Astrocyte (in vitro differentiated cells and primary cell): ENCODE results near the gene PRR5. TPM values are rescaled to one million over a fixed set of nuclear protein-coding genes. Genes with fewer than 3 reads are reported as not detected.

ENCODE experiments used
- DNase-seq: peaks from one replicate; pipeline ENCODE4 v3.0.0-alpha.2; 2010; ENCODE audit warnings: low read depth
- FAIRE-seq: peaks from 2 replicates; lab custom pipeline; 2011; peaks lifted over from hg19 to GRCh38; lab: Jason Lieb, UNC
- H2AFZ ChIP-seq: 2 replicates; pipeline ENCODE4 v1.6.0; 2012; ENCODE audit warnings: low read depth, low read length, inconsistent platforms
- H3K27ac ChIP-seq: 2 replicates; pipeline ENCODE4 v1.5.1; 2011; ENCODE audit warnings: low read depth, low read length, inconsistent platforms
- H3K27me3 ChIP-seq: 2 replicates; pipeline ENCODE4 v1.6.0; 2011; ENCODE audit warnings: low read length, inconsistent platforms; ENCODE audit not compliant: insufficient read depth
- H3K36me3 ChIP-seq: 2 replicates; pipeline ENCODE4 v1.5.1; 2011; ENCODE audit warnings: low read length, inconsistent platforms; ENCODE audit not compliant: insufficient read depth
- H3K4me1 ChIP-seq: 2 replicates; pipeline ENCODE4 v1.5.1; 2011; ENCODE audit warnings: low read length, inconsistent platforms; ENCODE audit not compliant: insufficient read depth
- H3K4me2 ChIP-seq: 2 replicates; pipeline ENCODE4 v1.6.0; 2012; ENCODE audit warnings: low read length, inconsistent platforms
- H3K4me3 ChIP-seq: 2 replicates; pipeline ENCODE4 v1.5.1; 2011; ENCODE audit warnings: low read depth, mild to moderate bottlenecking, low read length, inconsistent platforms; ENCODE audit not compliant: insufficient read depth
- H3K79me2 ChIP-seq: 2 replicates; pipeline ENCODE4 v1.6.0; 2012; ENCODE audit warnings: mild to moderate bottlenecking, low read length, inconsistent platforms; ENCODE audit not compliant: insufficient read depth
- H3K9ac ChIP-seq: 2 replicates; pipeline ENCODE4 v1.6.0; 2012; ENCODE audit warnings: mild to moderate bottlenecking, low read length, inconsistent platforms
- H3K9me3 ChIP-seq: 2 replicates; pipeline ENCODE4 v1.5.1; 2012; ENCODE audit warnings: low read depth, mild to moderate bottlenecking, low read length, inconsistent platforms; ENCODE audit not compliant: insufficient read depth
- H4K20me1 ChIP-seq: 2 replicates; pipeline ENCODE4 v1.6.0; 2012; ENCODE audit warnings: low read length, inconsistent platforms; ENCODE audit not compliant: insufficient read depth
- H3K27ac Mint-ChIP-seq: one replicate; pipeline ENCODE4 v1.8.0; 2021; ENCODE audit warnings: mild to moderate bottlenecking, mixed read lengths; ENCODE audit not compliant: unreplicated experiment
- H3K27me3 Mint-ChIP-seq: one replicate; pipeline ENCODE4 v1.8.0; 2021; ENCODE audit warnings: low read depth, mixed read lengths; ENCODE audit not compliant: unreplicated experiment
- H3K36me3 Mint-ChIP-seq: one replicate; pipeline ENCODE4 v1.8.0; 2021; ENCODE audit warnings: low read depth, mixed read lengths; ENCODE audit not compliant: unreplicated experiment
- H3K4me1 Mint-ChIP-seq: one replicate; pipeline ENCODE4 v1.8.0; 2021; ENCODE audit warnings: low read depth, mixed read lengths; ENCODE audit not compliant: unreplicated experiment
- H3K4me3 Mint-ChIP-seq: one replicate; pipeline ENCODE4 v1.8.0; 2021; ENCODE audit warnings: mild to moderate bottlenecking, moderate library complexity, mixed read lengths; ENCODE audit not compliant: unreplicated experiment
- H3K9me3 Mint-ChIP-seq: one replicate; pipeline ENCODE4 v1.8.0; 2021; ENCODE audit warnings: mild to moderate bottlenecking, mixed read lengths; ENCODE audit not compliant: unreplicated experiment
- EZH2 ChIP-seq: IDR thresholded peaks from 2 replicates; pipeline ENCODE4 v1.6.1; 2012; ENCODE audit warnings: mild to moderate bottlenecking, low read length, inconsistent platforms; ENCODE audit not compliant: insufficient read depth
- total RNA-seq: library from RNA; stranded (reverse); gene quantifications from 2 replicates; pipeline ENCODE4 v1.2.1, GENCODE V29; 2021
- TF ChIP-seq, protein P1 (sequence below): IDR thresholded peaks from 2 replicates; pipeline ENCODE4 v1.5.1; 2011; ENCODE audit warnings: low read depth, mild to moderate bottlenecking, inconsistent platforms, low read length, moderate library complexity; ENCODE audit not compliant: insufficient read depth

The PRR5 gene
- total RNA-seq, 1 donor from 2014 or later: 23.6 TPM

DNA sequence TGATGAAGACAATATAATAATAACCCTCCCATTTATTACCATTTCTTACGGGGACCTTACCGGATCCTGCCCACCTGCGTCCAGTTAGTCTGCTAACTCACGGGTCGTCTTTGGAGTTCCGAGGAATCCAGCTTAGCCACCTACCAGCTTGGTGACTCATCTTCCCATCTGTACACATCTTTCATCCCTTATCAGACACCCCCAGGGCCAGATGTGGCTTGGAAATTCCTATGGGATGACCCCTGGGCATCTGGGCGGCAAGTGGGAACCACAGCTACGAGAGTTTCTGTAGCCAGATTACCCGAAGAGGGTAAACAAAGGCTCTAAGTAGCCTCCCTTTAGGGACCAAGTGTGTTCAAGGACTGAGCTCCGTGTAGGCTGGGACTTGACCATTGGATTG is 12.8 kb upstream of the PRR5 start:
- no peaks in the 10 kb centered on the region for H4K20me1 ChIP-seq
- H3K4me1 ChIP-seq: peaks cover 21% of the 10 kb centered on the region
- H3K9ac ChIP-seq: no peak overlapping the region
- H3K27ac Mint-ChIP-seq: no peak overlapping the region
- no peaks in the 10 kb centered on the region for H3K36me3 ChIP-seq
- TF ChIP-seq, protein P1, sequence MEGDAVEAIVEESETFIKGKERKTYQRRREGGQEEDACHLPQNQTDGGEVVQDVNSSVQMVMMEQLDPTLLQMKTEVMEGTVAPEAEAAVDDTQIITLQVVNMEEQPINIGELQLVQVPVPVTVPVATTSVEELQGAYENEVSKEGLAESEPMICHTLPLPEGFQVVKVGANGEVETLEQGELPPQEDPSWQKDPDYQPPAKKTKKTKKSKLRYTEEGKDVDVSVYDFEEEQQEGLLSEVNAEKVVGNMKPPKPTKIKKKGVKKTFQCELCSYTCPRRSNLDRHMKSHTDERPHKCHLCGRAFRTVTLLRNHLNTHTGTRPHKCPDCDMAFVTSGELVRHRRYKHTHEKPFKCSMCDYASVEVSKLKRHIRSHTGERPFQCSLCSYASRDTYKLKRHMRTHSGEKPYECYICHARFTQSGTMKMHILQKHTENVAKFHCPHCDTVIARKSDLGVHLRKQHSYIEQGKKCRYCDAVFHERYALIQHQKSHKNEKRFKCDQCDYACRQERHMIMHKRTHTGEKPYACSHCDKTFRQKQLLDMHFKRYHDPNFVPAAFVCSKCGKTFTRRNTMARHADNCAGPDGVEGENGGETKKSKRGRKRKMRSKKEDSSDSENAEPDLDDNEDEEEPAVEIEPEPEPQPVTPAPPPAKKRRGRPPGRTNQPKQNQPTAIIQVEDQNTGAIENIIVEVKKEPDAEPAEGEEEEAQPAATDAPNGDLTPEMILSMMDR: no peak
- no peak for TF ChIP-seq EZH2
- H3K4me1 Mint-ChIP-seq: peaks cover 24% of the 10 kb centered on the region
- no peak overlapping the region for H2AFZ ChIP-seq
- FAIRE-seq (no peak), DNase-seq (peak; percentile 47)
- no peaks in the 10 kb centered on the region for H3K9me3 Mint-ChIP-seq
- peaks cover 3% of the 10 kb centered on the region for H3K27me3 Mint-ChIP-seq
- peak overlapping the region; percentile 15 for H3K4me2 ChIP-seq
- no peak overlapping the region for H3K4me3 ChIP-seq
- H3K4me3 Mint-ChIP-seq: no peak overlapping the region
- H3K27me3 ChIP-seq: no peaks in the 10 kb centered on the region
- H3K36me3 Mint-ChIP-seq: no peaks in the 10 kb centered on the region
- no peak overlapping the region for H3K27ac ChIP-seq
- H3K9me3 ChIP-seq: no peaks in the 10 kb centered on the region
- H3K79me2 ChIP-seq: no peaks in the 10 kb centered on the region

DNA sequence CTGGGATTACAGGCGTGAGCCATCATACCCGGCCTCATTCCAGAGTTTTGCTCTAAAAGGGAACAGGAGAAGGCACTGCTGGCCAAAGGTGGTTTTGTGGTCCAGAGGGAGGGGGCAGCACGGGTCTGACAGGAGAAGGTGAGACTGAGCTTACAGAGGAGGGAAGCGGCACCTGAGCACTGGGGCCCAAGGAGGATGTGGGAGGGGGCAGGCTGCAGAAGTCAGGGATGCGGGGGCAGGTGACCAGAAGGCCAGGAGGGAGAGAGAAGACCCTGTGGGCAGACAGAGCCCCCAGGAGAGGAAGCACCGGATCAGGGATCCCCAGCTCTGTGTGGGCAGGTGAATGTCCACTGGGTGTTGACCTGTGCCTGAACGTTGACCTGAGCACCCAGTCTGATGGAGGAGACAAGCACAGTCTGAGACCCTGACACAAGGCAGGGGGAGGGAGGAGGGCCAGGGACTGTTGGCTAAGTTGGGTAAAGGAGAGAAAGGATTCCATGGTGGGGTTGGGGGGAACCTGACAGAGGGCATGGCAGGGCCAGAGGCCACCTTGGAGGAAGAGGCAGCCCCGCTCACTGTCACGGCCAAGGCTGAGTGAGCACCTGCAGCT is 12.0 kb upstream of the PRR5 start:
- H3K27ac Mint-ChIP-seq: no peak overlapping the region
- H3K9me3 ChIP-seq: no peaks in the 10 kb centered on the region
- no peak overlapping the region for H3K9ac ChIP-seq
- H2AFZ ChIP-seq: no peak overlapping the region
- FAIRE-seq (no peak), DNase-seq (no peak)
- H4K20me1 ChIP-seq: no peaks in the 10 kb centered on the region
- H3K9me3 Mint-ChIP-seq: no peaks in the 10 kb centered on the region
- H3K4me3 Mint-ChIP-seq: no peak overlapping the region
- H3K27ac ChIP-seq: no peak overlapping the region
- no peak overlapping the region for H3K4me3 ChIP-seq
- H3K4me2 ChIP-seq: no peak overlapping the region
- peaks cover 17% of the 10 kb centered on the region for H3K4me1 Mint-ChIP-seq
- peaks cover 15% of the 10 kb centered on the region for H3K4me1 ChIP-seq
- H3K27me3 Mint-ChIP-seq: peaks cover 3% of the 10 kb centered on the region
- H3K36me3 ChIP-seq: no peaks in the 10 kb centered on the region
- TF ChIP-seq EZH2: no peak
- TF ChIP-seq, protein P1: no peak
- H3K36me3 Mint-ChIP-seq: no peaks in the 10 kb centered on the region
- H3K27me3 ChIP-seq: no peaks in the 10 kb centered on the region
- no peaks in the 10 kb centered on the region for H3K79me2 ChIP-seq
